Glomerular visceral epithelial cell (primary cell): ENCODE data around the gene ARFIP1.
"Not testable (repeated sequence)": the region's sequence is repeated elsewhere in the genome, so short reads cannot be mapped to it uniquely, and the experiment has no call there.

Experiments
- DNase-seq: peaks from one replicate; pipeline ENCODE4 v3.0.0-alpha.2; 2016; ENCODE audit errors: extremely low spot score

ARFIP1 gene

GRCh38 chr4:152843481-152844090, 63.8 kb downstream of the ARFIP1 start:
- no peak for DNase-seq

GRCh38 chr4:152847376-152847775, 67.6 kb downstream of the ARFIP1 start:
- DNase-seq = no peak

- no peak for DNase-seq
Measured at GRCh38 chr4:152848508-152848907, 68.8 kb downstream of the ARFIP1 start.

- no peak for DNase-seq
Measured at GRCh38 chr4:152849350-152849749, 69.6 kb downstream of the ARFIP1 start.

GRCh38 chr4:152850377-152850776, 70.6 kb downstream of the ARFIP1 start:
- peak; percentile 45 for DNase-seq

- DNase-seq = no peak
Measured at GRCh38 chr4:152851226-152851625, 71.5 kb downstream of the ARFIP1 start.

- DNase-seq = no peak
Measured at GRCh38 chr4:152853293-152853692, 73.5 kb downstream of the ARFIP1 start.

- not testable (repeated sequence) for DNase-seq
Measured at GRCh38 chr4:152854016-152854415, 74.3 kb downstream of the ARFIP1 start.

- no peak for DNase-seq
Measured at GRCh38 chr4:152856960-152857359, 77.2 kb downstream of the ARFIP1 start.

GRCh38 chr4:152858934-152859333, 79.2 kb downstream of the ARFIP1 start:
- no peak for DNase-seq

- DNase-seq = no peak
Measured at GRCh38 chr4:152860046-152860445, 80.3 kb downstream of the ARFIP1 start.

- no peak for DNase-seq
Measured at GRCh38 chr4:152862608-152863007, 82.9 kb downstream of the ARFIP1 start.

GRCh38 chr4:152864361-152864760, 84.6 kb downstream of the ARFIP1 start:
- no peak for DNase-seq

- DNase-seq = not testable (repeated sequence)
Measured at GRCh38 chr4:152866432-152866993, 86.8 kb downstream of the ARFIP1 start.

- no peak for DNase-seq
Measured at GRCh38 chr4:152870606-152871005, 90.9 kb downstream of the ARFIP1 start.

- DNase-seq = no peak
Measured at GRCh38 chr4:152875261-152875660, 95.5 kb downstream of the ARFIP1 start.

- no peak for DNase-seq
Measured at GRCh38 chr4:152877868-152878267, 98.1 kb downstream of the ARFIP1 start.

- no peak for DNase-seq
Measured at GRCh38 chr4:152880263-152880662, 100.5 kb downstream of the ARFIP1 start.

GRCh38 chr4:152881974-152882373, 102.2 kb downstream of the ARFIP1 start:
- no peak for DNase-seq

- DNase-seq = no peak
Measured at GRCh38 chr4:152885185-152885584, 105.4 kb downstream of the ARFIP1 start.

GRCh38 chr4:152886201-152886600, 106.4 kb downstream of the ARFIP1 start:
- DNase-seq = no peak

- DNase-seq = no peak
Measured at GRCh38 chr4:152887981-152888380, 108.2 kb downstream of the ARFIP1 start.

GRCh38 chr4:152892974-152893373, 113.2 kb downstream of the ARFIP1 start:
- no peak for DNase-seq

GRCh38 chr4:152894673-152895072, 114.9 kb downstream of the ARFIP1 start:
- DNase-seq = peak; percentile 2
